GM18867 (cell line): ENCODE data around the gene TMEM271.
"Not testable (repeated sequence)": the region's sequence is repeated elsewhere in the genome, so short reads cannot be mapped to it uniquely, and the experiment has no call there.

Experiments used
- ATAC-seq: cut with Tn5 transposase; IDR thresholded peaks from one replicate; pipeline ENCODE4 v1.9.1; 2021; ENCODE audit warnings: mild to moderate bottlenecking, moderate library complexity; ENCODE audit not compliant: unreplicated experiment

The TMEM271 gene

DNA sequence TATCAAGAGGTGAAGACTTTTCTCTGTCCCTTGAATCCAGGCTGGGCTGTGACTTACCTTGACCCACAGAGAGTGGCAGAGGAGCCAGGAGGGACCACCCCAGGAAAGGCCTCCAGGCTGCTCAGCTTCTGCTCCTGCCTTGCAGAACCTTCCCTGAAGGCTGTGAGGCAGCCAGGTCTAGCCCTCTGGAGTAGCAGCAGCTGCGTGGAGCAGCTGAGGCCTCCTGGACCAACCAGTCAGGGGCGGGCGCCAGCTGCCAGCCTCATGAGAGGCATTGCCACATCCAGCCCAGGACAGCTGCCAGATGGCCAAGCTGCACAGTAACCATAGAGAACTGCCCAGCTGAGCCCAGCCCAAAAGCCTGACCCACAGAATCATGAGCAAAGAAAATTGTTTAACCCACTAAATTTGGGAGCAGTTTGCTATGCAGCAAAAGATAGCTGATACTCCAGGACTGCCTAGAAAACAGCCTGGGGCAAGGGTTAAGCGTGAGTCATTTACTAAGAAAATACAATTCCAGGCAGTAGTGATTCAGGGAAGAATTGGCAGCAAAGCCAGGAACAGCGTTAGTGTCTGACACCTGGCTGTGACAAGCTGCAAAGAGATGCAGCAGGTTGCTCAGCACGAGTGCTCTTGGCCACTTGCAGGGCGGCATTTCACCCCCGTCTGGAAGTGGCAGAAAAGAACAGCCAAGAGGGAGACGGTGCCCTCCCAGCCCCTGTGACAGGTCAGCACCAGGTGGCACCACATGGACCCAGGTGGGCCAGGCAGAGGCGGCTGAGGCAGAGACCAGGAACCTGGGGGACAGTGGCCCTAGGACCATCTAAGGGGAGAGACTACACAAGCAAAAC, 34.5 kb upstream of the TMEM271 start:
- ATAC-seq, result no peak

DNA sequence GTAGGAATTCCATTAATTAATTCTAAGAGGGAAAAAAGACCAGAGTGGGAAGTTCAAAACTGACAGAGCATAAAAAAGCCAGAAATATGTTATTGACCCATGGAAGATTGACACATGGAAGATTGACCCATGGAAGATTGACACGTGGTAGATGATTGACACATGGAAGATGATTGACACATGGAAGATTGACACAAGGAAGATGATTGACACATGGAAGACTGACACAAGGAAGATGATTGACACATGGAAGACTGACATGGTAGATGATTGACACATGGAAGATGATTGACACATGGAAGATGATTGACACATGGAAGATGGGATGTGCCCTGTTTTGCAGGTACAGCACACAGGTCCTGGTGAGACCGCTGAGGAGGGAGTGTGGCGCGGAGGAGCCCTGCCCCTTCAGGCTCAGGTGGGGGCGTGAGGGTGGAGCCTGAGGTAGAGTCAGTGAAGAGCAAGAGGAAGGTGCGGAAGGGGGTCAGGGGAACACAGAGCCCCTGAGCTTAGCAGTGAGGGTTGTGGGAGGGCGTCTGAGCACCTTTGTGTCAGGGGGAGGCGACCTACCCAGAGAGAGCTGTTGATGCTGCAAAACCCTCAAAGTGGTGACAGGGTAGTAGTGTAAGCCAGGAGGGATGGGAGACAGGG, 33.4 kb upstream of the TMEM271 start:
- no peak for ATAC-seq

- ATAC-seq, result no peak
These were observed 32.1 kb upstream of the TMEM271 start for GRCh38 chr4:608236-608635.

DNA sequence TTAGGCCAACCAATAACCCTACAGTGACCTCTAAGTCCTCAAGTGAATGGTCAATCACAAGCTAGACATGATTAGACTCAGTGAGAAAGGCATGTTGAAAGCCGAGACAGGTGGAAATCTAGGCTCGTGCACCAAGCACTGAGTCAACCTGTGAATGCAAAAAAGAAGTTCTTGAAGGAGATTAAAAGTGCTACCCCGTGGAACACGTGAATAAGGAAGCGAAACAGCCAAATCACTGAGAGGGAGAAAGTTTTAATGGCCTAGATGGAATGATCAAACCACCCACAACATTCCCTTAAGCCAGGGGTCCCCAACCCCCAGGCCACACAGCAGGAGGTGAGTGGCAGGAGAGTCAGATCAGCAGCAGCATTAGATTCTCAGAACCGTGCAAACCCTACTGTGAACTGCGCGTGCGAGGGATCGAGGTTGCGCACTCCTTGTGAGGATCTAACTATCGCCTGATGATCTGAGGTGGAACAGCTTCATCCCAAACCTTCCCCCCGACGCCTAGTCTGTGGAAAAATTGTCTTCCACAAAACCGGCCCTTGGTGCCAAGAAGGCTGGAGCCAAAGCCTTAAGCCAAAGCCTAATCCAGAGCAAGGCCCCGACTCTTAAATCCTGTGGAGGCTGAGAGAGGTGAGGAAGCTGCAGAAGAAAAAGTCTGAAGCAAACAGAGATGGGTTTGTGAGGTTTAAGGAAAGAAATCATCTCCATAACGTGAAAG, 29.8 kb upstream of the TMEM271 start:
- no peak for ATAC-seq

DNA sequence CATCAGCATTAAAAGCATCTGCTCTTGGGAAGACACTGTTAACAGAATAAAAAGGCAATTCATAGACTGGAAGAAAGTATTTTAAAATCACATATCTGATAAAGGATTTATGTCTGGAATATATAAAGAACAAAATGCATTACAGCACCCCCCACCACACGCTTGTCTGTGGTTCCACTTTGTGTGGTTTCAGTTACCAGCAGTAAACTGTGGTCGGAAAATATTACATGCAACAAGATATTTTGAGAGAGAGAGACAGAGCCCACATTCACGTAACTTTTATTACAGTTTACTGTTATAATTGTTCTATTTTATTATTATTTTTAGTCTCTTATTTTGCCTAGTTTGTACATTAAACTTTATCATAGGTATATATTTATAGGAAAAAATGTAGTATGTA, 28.0 kb upstream of the TMEM271 start:
- no peak for ATAC-seq

DNA sequence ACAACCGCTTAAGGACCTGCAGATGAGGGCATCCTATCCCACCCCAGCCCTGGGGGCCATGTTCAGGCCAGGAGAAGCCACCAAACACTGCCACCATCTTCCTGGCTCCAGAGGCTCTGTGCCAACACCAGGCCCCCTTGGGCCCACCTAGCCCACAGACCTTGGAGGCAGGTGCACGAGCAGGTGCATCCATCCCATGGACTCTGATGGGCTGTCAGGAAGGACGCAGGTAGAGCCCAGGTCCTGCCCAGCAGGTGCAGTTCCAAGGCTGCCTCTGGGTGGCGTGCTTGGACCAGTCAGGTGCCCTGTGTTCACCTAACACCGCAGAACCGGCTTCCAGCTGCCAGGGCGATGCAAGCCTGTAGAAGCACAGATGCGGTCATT, 26.5 kb upstream of the TMEM271 start:
- ATAC-seq, result no peak

- no peak for ATAC-seq
These were observed 25.8 kb upstream of the TMEM271 start for GRCh38 chr4:601612-602558.

- ATAC-seq, result no peak
These were observed 24.9 kb upstream of the TMEM271 start for GRCh38 chr4:600850-601515.

DNA sequence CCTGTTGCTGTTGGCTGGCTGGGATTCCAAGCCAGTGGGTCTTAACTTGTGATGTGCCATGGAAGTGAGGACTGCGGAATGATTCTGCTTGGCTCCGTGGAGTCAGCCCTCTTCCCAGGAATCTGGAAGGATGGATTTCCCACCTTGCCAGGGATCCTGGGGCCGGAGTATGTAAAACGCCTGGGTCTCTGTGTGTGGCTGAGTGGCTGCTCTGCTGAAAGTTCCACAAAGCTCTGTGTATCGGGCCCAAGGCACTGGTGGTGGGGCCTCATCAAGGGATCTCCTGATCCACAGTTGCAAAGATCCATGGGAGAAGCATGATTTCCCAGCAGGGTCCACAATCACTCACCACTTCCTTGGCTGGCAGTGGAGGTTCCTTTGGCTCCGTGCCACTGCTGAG, 24.1 kb upstream of the TMEM271 start:
- ATAC-seq, result no peak

DNA sequence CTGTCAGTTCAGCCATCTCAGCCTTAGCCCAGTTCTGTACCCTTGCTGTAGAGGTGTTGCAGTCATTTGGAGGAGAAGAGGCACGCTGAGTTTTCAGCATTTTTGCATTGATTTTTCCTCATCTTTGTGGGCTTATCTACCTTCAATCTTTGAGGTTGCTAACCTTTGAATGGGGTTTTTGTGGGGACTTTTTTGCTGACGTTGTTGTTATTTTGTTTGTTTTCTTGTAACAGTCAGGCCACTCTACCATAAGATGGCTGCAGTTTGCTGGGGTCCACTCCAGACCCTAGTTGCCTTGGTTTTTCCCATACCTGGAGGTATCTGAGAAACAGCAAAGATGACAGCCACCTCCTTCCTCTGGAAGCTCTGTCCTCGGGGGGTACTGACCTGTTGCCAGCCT, 22.8 kb upstream of the TMEM271 start:
- ATAC-seq, result no peak

GRCh38 chr4:592825-593520, 16.9 kb upstream of the TMEM271 start:
- ATAC-seq, result no peak

DNA sequence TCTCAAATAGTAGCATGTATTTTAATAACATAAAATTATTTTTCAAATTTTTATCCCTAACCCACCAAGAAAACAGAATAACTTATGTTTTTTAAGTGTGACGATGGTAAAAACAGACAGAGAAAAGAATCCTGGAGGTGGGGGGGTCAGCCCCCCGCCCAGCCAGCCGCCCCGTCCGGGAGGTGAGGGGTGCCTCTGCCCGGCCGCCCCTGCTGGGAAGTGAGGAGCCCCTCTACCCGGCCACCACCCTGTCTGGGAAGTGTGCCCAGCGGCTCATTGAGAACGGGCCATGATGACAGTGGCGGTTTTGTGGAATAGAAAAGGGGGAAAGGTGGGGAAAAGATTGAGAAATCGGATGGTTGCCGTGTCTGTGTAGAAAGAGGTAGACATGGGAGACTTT, 16.1 kb upstream of the TMEM271 start:
- ATAC-seq, result not testable (repeated sequence)

DNA sequence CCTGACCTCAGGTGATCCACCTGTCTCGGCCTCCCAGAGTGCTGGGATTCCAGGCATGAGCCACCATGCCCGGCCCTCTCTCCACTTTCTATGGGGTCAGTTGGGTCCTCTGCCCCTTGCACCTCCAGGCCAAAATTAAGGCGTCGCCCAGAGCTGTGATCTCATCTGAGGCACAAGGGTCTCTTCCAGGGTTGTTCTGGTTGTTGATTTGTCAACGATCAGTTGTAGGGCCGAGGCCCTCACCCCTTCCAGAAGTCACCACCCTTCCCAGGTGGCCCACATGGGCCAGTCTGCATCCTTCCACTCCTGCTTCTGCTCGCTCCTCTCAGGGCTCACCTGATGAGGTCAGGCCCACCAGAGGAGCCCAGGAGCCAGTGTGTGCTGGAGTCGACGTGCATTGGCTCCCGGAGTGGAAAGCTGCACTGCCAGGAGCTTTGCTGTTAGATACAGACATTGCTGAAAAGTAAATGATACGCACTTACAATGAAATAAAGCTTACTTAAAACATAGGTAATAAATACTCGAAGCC, 14.3 kb upstream of the TMEM271 start:
- ATAC-seq, result no peak

GRCh38 chr4:589219-589963, 13.3 kb upstream of the TMEM271 start:
- ATAC-seq, result no peak

GRCh38 chr4:588351-588849, 12.3 kb upstream of the TMEM271 start:
- ATAC-seq, result no peak

DNA sequence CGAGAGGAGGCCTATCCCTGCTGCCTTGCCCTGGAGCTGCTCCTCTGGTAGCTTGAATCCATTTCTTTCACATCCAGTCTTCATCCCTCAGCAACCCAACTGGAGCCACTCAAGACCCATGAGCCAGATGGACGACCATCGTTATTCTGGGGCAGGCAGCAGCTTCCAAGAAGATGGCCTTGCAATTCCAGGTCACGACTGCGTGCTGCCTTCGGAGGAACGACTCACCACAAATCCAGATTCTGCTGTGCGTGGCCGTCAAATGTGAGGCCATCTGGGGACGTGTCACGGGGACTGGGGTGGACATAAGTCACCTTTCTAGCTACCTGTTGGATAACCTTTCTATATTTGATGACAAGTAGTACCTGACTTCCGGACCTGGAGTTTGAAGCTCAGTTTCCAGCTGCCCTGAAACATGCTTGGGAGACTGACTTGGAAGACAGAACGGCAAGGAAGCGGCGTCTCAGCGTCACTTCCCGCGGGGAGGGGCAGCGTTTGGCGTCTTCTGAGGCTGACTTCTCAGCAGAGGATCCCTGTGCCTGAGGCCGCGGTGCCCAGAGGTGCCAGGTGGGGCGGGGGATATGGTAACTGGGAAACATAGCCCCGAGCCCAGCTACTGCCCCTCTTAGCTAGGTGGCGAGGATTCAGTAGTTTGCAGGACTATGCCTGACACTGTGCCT, 11.7 kb upstream of the TMEM271 start:
- ATAC-seq, result no peak

DNA sequence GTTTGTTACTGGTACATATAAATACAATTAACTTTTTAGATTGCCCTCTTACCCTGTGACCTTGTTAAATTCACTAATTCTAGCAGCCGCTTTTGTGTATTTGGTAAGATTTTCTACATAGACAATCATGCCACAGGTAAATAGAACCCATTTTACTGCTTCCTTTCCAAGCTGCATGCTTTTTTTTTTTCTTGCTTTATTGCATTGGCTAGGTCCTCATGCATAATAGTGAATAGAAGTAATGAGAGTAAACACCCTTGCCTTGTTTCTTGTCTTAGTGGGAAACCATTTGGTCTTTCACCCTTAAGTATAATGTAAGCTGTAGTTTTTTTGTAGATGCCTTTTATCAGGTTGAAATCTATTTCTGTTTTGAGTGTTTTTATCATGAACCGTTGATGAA, 7.7 kb upstream of the TMEM271 start:
- ATAC-seq, result no peak
